CD4-positive, alpha-beta T cell treated with Interleukin-21 for 1 hour (primary cell): ENCODE data around the gene NUTM2A.
"Not testable (repeated sequence)": the region's sequence is repeated elsewhere in the genome, so short reads cannot be mapped to it uniquely, and the experiment has no call there.

Experiments
- DNase-seq: peaks from one replicate; pipeline ENCODE4 v3.0.0-alpha.2; 2020

The NUTM2A gene

GRCh38 chr10:87280749-87281392, 55.6 kb downstream of the NUTM2A start:
- DNase-seq: not testable (repeated sequence)
